ENCODE results near the gene WWOX.

GRCh38 chr16:79076047-79076767, 976.8 kb downstream of the WWOX start:
- TF ChIP-seq CTCF (IDR thresholded peaks at IDR 0.05) (no peak), EZH2 (IDR thresholded peaks at IDR 0.05; ENCODE audit: borderline replicate concordance, insufficient read depth, low read depth, low read length, poor library complexity, severe bottlenecking) (no peak)
